Cardiac ventricle fibroblast (primary cell): Measurements from ENCODE around the gene COG3. TPM values are rescaled to one million over a fixed set of nuclear protein-coding genes. Genes with fewer than 3 reads are reported as not detected.

Experiments used
- total RNA-seq: library from RNA; depleted of rRNA; stranded (reverse); fragments of >200 nt; gene quantifications from 2 replicates; pipeline ENCODE4 v1.2.3, GENCODE V29; 2015

COG3 gene, protein sequence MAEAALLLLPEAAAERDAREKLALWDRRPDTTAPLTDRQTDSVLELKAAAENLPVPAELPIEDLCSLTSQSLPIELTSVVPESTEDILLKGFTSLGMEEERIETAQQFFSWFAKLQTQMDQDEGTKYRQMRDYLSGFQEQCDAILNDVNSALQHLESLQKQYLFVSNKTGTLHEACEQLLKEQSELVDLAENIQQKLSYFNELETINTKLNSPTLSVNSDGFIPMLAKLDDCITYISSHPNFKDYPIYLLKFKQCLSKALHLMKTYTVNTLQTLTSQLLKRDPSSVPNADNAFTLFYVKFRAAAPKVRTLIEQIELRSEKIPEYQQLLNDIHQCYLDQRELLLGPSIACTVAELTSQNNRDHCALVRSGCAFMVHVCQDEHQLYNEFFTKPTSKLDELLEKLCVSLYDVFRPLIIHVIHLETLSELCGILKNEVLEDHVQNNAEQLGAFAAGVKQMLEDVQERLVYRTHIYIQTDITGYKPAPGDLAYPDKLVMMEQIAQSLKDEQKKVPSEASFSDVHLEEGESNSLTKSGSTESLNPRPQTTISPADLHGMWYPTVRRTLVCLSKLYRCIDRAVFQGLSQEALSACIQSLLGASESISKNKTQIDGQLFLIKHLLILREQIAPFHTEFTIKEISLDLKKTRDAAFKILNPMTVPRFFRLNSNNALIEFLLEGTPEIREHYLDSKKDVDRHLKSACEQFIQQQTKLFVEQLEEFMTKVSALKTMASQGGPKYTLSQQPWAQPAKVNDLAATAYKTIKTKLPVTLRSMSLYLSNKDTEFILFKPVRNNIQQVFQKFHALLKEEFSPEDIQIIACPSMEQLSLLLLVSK
- total RNA-seq, result 19.1 and 25.0 TPM in 2 replicates

DNA sequence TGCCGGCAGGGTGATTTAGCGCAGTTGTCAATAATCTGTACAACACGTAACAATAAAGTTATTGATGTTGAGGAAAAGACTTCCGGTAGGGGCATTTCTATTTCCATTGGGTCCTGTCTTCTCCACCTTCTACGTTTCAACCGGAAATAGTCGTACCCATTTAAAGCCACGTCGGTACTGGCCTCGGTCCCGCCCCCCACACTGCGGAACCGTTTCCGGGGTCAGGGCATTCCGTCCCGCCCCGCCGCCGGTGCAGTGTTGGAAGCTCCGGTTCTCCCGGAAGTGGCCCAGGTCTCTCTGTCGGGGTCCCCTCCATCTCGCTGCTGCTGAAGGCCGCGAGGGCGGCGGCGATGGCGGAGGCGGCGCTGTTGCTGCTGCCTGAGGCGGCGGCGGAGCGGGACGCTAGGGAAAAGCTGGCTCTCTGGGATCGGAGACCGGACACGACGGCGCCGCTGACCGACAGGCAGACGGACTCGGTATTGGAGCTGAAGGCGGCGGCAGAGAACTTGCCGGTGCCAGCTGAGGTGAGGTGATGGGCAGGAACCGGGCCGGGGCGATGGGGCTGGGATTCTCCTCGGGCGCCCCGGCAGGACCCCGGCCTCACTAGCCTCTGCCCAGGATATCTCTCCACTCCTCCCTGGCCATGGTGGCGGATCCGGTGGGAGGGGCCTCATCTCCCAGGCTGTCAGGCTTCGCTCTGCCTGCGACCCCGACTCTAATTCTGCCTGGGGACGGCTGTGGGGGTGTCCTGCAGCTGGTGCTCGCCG, at the start of gene COG3:
TSS of gene COG3 (plus strand) at position 253 of the 767 bp plus-strand sequence. CDS start at position 351, 98 bp downstream.

DNA sequence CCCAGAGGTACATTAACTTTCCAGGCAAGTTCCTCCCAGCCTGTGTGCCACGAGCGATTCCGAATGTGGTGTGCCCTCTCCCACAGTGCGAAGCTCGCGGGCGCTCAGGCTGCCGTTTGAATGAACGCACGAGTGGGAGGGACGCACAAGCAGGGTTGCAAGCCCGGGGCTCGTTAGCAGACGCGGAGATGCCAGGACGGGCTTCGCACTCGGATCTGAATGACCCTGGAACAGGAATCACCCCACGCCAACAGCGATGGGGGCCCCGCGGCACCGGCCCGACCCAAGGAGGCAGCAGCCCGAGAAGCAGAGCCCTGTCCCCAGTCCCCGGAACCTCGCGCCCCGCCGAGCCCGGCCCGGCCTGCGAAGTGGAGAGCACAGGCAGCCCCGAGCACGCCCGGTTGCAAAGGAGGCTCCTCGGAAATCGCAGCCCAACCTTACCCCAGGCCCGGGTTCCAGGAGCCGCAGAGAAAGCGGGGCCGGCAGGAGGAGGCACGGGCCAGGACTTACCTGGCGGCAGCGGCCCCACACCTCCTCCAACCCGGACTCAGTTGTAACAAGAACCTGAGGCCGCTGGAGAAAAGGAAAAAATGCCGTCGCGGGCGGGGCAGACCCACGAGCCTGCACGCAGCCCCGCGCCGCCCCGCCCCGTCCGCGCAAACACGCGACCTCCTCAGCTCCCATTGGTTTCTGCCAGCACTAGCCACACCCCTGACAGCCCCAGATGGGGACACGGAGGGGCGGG, 46.8 kb upstream of the COG3 start, which contains the start of gene SLC25A30:
TSS of gene SLC25A30 (minus strand) at position 584 of the 745 bp plus-strand sequence. CDS start 6,948 bp downstream, outside the sequence.

Other genes starting within 250 kb of the COG3 start
- gene TPT1, start 123.8 kb upstream of the COG3 start, total RNA-seq, result 4,332 and 4,633 TPM in 2 replicates
- 4.2 and 6.1 TPM in 2 replicates for gene SLC25A30, start 46.6 kb upstream of the COG3 start, total RNA-seq
- gene ERICH6B, start 150.8 kb downstream of the COG3 start, total RNA-seq, result not detected in 2 replicates
- gene CBY2, start 237.4 kb downstream of the COG3 start, total RNA-seq, result not detected in 2 replicates